ENCODE data around the gene MAP3K7.
"Not testable (repeated sequence)": the region's sequence is repeated elsewhere in the genome, so short reads cannot be mapped to it uniquely, and the experiment has no call there.

Gene MAP3K7

GRCh38 chr6:90575267-90575666 is 11.6 kb downstream of the MAP3K7 start:
- DNase-seq = no peak

- no peak for DNase-seq
Measured at GRCh38 chr6:90574610-90575009, 12.3 kb downstream of the MAP3K7 start.

- no peak for DNase-seq
Measured at GRCh38 chr6:90573624-90574023, 13.2 kb downstream of the MAP3K7 start.

GRCh38 chr6:90572856-90573255 is 14.0 kb downstream of the MAP3K7 start:
- DNase-seq = no peak

GRCh38 chr6:90569223-90569622 is 17.6 kb downstream of the MAP3K7 start:
- no peak for DNase-seq

- DNase-seq = not testable (repeated sequence)
Measured at GRCh38 chr6:90567682-90568081, 19.2 kb downstream of the MAP3K7 start.

- DNase-seq = not testable (repeated sequence)
Measured at GRCh38 chr6:90562341-90562740, 24.5 kb downstream of the MAP3K7 start.

GRCh38 chr6:90559931-90560330 is 26.9 kb downstream of the MAP3K7 start:
- DNase-seq = no peak

GRCh38 chr6:90557006-90557405 is 29.9 kb downstream of the MAP3K7 start:
- no peak for DNase-seq

- DNase-seq = no peak
Measured at GRCh38 chr6:90547991-90548390, 38.9 kb downstream of the MAP3K7 start.

- no peak for DNase-seq
Measured at GRCh38 chr6:90547079-90547478, 39.8 kb downstream of the MAP3K7 start.

GRCh38 chr6:90545448-90545847 is 41.4 kb downstream of the MAP3K7 start:
- DNase-seq = no peak

GRCh38 chr6:90544741-90545140 is 42.1 kb downstream of the MAP3K7 start:
- no peak for DNase-seq

- DNase-seq = no peak
Measured at GRCh38 chr6:90544081-90544480, 42.8 kb downstream of the MAP3K7 start.

- no peak for DNase-seq
Measured at GRCh38 chr6:90541221-90541620, 45.7 kb downstream of the MAP3K7 start.

- DNase-seq = no peak
Measured at GRCh38 chr6:90538278-90539046, 48.4 kb downstream of the MAP3K7 start.

GRCh38 chr6:90537723-90538258 is 49.1 kb downstream of the MAP3K7 start:
- no peak for DNase-seq

GRCh38 chr6:90537027-90537426 is 49.8 kb downstream of the MAP3K7 start:
- DNase-seq = no peak

GRCh38 chr6:90536520-90536919 is 50.4 kb downstream of the MAP3K7 start:
- no peak for DNase-seq

GRCh38 chr6:90534337-90535025 is 52.4 kb downstream of the MAP3K7 start:
- DNase-seq = no peak

GRCh38 chr6:90533615-90534336 is 53.1 kb downstream of the MAP3K7 start:
- DNase-seq = no peak

GRCh38 chr6:90530882-90531281 is 56.0 kb downstream of the MAP3K7 start:
- DNase-seq = no peak

- no peak for DNase-seq
Measured at GRCh38 chr6:90525421-90525820, 61.5 kb downstream of the MAP3K7 start.
